DND-41 (cell line): ENCODE results near the gene GARIN5A.

ENCODE experiments used
- EZH2 ChIP-seq: IDR thresholded peaks from 3 replicates; pipeline ENCODE4 v1.6.1; 2012; ENCODE audit warnings: borderline replicate concordance, low read depth, mild to moderate bottlenecking, moderate library complexity, low read length, inconsistent platforms; ENCODE audit not compliant: severe bottlenecking
- TF ChIP-seq, protein P1 (sequence below): IDR thresholded peaks from 2 replicates; pipeline ENCODE4 v1.5.1; 2012; ENCODE audit warnings: borderline replicate concordance, low read length, moderate library complexity, mild to moderate bottlenecking; ENCODE audit not compliant: poor library complexity, severe bottlenecking; ENCODE audit errors: extremely low read depth

DNA sequence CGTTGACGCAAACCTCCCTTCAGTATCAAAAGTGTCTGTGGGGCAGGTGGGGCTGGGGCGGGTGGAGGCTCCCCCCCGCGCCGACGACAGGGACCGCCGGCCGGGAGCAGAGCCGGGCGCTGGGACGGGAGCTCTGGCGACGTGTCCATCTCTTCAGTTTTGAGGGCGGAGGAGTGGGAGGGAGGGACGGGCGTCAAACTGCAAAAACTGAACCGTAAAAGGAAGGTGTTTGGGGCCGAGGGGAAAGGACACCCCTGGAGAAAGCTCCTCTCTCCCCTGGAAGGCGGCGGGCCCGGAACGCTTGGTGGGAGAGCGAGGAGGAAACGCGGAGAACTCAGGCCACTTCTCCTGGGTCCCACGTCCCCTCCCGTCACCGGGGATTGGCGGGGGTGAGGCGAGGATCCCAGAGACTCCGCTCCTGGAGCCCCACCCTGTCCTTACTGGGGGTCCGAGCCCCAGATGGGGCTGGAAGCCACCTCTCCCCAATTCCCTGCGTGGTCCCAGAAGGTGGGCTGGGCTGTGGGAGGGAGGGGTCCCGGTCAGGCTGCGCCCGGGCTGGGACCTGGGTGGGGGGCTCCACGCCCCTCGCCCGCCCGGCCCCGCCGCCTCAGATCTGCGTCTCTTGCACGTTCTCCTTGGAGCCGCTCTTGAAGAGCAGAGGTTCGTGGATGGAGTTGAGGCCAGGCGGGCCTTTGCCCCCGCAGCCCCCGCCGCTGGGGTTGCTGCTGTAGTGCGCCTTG is 40.5 kb upstream of the GARIN5A start:
- TF ChIP-seq, protein P1, sequence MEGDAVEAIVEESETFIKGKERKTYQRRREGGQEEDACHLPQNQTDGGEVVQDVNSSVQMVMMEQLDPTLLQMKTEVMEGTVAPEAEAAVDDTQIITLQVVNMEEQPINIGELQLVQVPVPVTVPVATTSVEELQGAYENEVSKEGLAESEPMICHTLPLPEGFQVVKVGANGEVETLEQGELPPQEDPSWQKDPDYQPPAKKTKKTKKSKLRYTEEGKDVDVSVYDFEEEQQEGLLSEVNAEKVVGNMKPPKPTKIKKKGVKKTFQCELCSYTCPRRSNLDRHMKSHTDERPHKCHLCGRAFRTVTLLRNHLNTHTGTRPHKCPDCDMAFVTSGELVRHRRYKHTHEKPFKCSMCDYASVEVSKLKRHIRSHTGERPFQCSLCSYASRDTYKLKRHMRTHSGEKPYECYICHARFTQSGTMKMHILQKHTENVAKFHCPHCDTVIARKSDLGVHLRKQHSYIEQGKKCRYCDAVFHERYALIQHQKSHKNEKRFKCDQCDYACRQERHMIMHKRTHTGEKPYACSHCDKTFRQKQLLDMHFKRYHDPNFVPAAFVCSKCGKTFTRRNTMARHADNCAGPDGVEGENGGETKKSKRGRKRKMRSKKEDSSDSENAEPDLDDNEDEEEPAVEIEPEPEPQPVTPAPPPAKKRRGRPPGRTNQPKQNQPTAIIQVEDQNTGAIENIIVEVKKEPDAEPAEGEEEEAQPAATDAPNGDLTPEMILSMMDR = no peak
- TF ChIP-seq EZH2 = no peak
